HG02678 (cell line): Measurements from ENCODE around the gene TNFAIP8L1.
A peak's percentile ranks its signal among the peaks of the same experiment; 100 is the strongest.

ENCODE experiments used
- ATAC-seq: cut with Tn5 transposase; IDR thresholded peaks from one replicate; pipeline ENCODE4 v1.9.1; 2021; ENCODE audit warnings: mild to moderate bottlenecking, moderate library complexity; ENCODE audit not compliant: unreplicated experiment

Gene TNFAIP8L1

DNA sequence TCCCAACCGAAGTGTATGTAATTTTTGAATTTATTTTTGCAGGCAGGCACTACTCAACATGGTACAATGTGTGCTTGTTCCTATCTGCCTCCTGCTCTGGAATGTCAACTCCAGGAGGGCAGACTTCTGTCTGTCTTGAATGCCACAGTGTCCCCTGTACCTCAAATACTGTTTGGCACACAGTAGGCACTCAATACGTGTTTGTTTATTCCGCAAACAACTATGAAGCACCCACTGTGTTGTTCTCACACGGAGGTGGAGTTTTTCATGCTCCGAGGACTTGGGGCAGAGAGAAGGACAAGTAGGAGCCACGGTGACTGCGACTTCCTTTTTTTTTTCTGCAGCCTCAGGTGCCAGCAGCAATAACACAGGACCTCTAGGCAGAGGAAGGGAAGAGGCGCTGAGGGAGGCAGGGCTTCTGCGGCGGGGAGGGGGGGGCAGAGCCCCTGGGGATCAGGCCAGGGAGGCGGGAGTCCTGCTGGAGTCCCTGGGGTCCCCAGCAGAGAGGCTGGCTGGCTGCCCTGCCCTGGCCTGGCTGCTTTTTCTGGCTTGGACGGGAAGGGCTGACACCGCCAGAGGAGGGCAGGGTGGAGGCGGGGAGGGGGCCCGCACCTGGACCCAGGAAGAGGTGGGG is 29.3 kb upstream of the TNFAIP8L1 start:
- ATAC-seq, result no peak

DNA sequence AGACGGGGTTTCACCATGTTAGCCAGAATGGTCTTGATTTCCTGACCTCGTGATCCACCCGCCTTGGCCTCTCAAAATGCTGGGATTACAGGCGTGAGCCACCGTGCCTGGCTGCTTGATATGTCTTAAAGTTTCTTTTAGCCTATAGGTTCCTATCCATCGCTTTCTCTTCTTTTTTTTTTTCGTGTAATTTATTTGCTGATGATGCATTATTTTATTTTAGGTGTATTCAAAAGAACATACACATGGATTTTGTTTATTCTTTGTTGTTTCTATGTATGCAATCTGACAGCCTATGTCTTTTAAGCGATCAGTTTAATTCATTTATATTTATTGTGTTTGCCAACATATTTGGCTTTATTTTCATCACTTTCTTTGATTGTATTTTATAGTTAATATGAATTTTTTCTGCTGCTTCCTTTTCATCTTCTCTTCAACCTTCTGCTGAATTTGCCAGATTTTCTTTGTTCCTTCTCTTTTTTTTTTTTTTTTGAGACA is 26.0 kb upstream of the TNFAIP8L1 start:
- ATAC-seq, result no peak

DNA sequence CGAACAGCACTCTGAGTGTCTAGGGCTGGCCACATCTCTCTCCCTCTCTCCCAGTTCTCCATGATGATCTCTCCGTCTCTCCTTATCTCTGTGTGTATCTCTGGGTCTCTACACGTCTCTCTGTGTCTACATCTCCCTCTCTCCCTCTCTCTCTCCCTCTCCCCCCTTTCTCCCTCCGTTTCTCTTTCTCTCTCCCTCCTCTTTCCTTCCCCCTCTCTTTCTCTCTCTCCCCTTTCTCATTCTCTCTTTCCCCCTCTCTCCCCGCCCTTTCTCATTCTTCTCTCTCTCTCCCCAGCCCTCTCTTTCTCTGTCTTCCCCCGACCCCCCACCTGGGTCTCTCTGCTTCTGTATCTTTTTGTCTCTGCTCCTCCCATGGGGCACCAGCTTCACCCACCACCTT is 21.3 kb upstream of the TNFAIP8L1 start:
- ATAC-seq, result no peak

DNA sequence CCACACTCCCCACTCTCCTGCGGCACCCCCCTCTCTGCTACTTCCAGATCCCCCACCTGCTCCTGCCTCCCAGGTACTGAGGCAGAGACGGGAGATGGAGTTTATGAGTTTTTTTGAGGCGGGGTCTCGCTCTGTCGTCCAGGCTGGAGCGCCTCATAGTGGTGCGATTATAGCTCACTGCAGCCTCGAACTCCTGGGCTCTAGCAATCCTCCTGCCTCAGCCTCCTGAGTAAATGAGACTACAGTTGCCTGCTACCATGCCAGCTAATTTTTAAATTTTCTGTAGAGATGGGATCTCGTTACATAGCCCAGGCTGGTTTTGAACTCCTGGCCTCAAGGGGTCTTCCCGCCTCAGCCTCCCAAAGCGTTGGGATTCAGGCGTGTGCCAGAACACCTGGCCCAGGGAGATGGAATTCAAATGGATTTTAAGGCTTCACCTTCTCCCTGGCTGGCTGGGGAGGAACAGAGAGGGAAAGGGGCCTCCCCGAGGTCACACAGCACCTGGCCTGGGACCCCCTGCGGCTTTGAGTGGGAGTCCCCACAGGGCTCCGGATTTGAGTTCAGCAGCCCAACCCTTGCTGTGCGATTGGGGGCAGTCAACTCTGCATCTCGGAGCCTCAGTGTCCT is 19.5 kb upstream of the TNFAIP8L1 start:
- no peak for ATAC-seq

DNA sequence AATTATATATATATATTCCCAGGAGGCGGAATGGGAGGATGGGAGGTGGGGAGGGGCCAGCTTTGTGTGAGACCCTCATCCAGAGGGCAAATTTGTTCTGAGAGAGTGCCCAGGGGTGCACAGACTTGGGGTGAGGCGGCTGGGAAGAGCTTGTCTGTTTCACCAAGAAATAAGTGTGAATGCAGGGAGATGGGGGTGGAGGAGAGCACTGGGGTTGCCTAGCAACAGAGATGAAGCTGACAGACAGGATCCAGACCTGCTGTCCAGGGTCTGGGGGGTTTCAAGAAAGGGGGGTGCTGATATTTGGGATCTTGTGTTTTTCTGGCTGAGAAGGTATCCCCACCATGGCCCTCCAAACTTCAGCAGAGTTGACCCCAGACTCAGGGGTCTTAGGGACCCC is 18.6 kb upstream of the TNFAIP8L1 start:
- no peak for ATAC-seq

DNA sequence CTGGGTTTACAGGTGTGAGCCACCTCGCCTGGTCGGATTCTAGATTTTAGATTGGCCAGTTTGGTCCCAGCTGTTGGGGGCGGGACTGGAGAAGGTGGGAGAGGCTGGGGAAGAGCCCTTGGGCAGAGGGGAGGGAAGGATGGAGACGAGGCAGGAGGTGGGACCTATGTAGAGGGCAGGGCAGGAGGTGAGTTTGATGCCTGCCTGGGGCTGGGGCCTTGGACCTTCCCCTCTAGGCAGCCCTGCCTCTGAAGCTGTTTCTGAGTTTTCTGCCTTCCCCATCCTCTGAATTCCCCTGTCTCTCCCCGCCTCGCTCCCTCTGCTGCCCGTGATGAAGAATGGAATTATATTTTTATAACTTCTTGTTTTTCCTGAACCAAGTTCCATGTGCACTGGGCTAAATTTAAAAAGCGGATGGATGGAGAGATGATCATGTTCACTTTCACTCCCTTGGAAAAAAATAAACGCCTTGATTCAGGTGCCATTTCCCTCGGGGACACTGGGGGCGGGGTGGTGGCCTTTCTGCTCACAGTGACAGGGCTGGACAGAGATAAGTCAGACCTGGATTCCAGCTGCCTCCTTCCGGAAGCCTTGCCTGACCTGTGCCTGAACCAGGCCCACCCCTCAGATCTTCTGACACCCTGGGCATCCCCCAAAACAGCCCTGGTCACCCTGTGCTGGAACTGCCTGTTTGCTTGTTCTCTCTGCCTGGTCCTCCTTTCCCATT is 16.5 kb upstream of the TNFAIP8L1 start:
- no peak for ATAC-seq

DNA sequence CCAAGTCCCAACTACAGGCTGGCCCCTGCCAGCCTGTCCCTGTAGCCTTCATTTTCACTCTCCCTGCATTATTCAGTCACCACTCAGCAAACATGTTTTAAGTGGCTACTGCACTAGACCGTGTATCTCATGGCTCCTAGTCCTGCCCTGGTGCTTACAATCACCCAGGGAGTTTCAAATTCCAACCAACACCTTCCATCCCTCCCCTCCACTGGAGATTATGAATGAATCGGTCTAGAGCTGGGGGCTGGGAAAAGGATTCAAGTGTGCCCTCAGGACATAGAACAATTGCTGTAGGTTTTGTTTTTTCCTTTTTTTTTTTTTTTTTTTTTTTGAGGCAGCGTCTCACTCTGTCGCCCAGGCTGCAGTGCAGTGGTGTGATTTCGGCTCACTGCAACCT is 15.0 kb upstream of the TNFAIP8L1 start:
- ATAC-seq, result no peak

DNA sequence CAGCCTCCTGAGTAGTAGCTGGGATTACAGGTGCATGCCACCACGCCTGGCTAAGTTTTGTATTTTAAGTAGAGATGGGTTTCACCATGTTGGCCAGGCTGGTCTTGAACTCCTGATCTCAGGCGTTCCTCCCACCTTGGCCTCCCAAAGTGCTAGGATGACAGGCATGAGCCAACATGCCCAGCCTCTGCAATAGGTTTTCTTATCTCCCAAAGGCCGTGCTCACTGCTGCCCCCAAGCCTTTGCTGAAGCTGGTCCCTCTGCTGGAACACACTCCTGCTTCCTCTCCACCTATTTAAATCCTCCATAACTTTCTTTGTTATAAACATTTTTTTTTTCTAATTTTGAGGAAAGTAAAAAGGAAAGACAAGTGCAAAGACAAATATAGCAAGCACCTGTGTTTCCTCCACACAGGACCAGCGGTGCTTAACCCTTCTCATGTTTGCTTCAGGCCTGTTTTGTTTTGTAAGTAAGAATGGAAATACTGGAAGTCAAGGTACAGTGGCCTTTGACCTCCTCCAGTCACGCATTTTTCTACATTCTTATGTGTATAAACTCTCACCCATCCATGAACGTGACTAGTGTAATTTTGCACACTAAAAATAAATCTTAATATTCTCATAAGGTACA is 14.5 kb upstream of the TNFAIP8L1 start:
- ATAC-seq, result no peak

DNA sequence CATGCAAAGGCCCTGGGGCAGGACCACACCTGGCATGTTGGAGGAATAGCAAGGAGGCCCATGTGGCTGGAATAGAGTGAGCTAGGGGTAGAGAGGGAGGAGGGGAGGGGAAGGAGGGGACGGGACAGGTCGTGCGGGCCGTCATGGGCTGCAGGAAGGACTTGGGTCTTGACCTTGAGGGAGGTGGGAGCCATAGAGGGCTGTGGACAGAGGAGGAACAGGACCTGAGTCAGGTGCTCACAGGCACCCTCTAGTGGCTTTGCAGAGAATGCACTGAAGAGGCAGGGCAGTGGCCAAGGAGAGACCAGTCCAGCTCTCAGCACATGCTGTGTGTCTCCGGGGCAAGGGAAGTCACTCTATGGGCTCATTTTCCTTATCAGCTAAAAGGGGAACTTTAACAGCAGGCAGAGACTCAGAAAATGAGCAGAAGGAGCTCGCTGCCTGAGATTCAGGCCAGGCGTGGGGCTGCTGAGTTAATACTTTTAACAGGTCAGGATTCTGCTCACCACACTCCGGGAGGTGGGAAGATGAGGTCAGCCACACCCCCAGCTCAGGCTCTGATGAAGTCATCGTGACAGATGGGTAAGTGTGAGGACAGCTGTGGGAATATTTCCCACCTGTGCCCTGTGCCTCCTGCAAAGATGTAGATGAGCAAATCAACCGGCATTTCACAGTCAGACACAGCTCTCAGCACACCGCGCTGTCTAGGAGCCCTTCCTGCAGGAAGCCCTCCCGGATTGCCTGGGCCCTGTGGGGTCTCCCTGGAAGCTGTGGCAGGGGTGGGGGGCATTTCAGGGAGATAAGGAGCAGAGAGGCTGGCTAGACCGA is 6.0 kb upstream of the TNFAIP8L1 start:
- no peak for ATAC-seq

DNA sequence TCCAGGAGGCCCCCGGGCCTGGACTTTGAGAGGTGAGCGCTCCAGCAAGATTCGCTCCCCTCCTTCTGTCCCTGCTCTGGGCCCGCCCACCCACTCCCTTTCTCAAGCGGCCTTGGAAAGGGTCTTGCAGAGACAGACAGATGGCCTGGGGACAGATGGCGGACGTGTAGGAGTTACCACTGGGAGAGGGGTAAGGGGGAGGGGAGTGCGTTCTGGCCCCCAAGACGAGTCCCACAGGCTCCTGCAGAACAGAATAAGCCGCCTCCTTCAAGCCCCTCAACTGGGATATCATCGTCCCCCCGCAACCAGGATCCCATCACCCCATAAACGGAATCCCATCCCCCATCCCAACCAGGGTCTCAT is 3.6 kb upstream of the TNFAIP8L1 start:
- ATAC-seq, result no peak

DNA sequence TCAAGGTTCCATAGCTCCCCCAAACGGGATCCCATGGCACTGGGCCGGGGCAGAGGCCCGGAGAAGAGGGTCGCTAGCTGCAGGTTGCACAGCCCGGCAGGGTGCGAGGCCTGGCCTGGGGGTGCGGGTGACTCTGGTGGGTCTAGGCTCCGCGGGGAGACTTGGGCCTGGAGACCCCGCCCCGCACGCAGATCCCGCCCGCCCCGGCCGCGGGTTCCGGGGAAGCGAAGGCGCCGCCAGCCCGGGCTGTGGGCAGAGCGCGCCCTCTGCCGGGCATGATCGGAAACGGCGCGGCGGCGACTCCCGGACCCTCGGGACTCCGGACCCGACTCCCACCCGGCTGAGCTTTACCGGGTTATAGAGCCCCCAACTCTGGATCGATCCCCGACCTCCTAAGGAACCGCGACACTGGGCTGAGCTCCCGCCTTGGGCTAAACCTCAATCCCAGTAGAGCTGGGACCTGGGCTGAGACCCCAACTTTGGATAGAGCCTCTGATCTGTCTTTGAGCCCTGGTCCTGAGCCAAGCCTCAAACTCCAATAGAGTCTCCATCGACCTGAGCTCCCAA is 3.1 kb upstream of the TNFAIP8L1 start:
- ATAC-seq, result no peak

DNA sequence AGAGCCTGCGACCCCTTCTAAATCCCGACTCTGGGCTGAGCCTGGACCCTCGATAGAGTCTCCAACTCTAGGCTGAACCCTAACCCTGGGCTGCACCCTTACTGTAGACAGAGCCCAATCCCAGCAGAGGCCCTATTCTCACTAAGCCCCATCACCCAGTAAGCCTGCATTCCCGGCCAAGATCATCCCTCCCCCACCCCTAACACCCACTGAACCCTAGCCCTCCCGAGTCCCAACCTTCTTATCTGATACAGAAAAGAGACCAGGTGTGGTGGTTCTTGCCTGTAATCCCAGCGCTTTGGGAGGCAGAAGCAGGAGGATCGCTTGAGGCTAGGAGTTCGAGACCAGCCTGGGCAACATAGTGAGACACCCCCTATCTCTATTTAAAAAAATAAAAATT is 2.6 kb upstream of the TNFAIP8L1 start:
- ATAC-seq, result no peak

DNA sequence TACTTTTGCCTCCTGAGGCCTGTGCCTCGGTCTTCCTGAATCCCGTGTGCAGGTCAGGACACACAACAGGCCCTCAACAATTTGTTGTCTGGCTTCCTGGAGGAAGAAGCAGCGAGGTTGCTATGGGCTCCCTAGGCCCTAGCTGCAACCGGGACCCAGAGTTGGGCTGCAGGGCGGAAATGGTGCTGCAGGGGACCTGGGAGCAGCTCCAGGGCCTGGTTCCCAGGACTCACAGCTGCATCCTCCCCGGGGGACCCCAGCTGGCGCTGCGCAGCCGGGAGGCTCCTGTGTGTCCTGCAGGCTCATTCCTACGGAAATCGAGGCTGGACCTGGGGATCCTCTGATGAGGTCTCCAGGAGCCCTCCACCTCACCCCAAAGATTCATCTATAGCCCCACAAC is 999 bp upstream of the TNFAIP8L1 start:
- no peak for ATAC-seq

DNA sequence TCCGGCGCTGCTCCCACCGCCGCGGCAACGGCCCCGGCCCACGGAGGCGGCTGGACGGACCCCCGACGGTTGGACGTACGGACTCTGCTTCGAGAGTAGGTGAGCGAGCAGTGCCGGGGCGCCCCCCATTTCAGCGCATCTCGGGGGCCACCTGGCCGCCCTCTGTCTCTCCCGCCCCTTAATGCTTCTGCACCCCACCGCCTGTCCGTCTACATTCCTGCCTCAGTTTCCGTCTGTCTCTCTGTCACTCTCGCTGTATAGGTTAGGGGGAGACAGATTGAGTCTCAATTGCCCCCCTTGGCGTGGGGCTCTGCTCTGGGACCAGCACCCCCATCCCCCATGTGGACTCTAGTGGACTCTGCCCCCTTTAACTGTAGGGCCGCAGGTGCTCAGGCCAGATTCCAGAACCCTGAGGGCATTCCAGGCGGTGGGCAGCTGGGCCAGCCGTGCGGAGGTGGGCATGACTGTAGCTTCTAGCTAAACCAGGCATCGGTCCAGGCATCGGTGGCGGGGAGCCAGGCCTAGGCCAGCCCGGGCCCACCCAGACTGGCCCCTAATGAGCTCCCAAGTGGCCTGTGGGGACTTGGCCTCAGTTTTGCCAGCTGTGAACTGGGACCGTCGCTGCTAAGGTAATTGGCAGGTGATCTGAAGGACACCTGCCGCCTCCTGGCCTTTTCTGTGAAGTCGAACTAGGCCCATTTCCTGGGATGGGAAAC is 373 bp downstream of the TNFAIP8L1 start:
- peak; percentile 6 for ATAC-seq

DNA sequence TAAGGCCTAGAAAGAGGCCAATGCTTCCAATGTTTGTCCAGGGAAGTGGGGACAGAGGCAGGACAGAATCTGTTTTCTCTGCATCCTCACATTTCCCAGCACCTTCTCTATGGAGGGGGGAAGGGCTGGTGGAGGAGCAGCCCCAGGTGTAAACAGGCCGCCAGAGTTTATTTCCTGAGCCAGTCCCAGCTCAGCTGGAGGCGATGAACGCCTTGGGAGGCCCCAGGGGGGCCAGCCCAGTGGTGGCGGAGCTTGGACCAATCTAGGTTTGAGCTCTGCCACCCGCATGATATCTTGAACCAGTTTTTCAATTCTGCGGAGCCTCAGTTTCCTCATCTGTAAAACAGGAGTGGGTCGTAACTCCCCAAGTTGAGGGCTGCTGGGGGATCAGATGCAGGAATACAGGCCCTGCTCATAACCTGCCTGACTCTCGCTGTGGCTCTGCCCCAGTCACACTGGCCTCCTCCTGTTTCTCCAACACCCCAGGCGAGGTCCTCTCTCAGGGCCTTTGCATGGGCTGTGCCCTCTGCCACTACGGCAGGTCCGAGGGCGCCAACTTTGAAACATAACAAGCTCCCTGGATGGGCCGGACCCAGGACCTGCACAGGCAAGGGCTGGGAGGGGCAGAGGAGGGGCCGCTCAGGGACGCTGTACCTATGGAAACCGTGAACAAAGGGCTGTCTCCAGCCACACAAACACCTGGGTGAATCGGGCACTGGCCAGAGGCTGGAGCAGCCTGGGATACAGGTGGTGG is 1.1 kb downstream of the TNFAIP8L1 start:
- no peak for ATAC-seq

DNA sequence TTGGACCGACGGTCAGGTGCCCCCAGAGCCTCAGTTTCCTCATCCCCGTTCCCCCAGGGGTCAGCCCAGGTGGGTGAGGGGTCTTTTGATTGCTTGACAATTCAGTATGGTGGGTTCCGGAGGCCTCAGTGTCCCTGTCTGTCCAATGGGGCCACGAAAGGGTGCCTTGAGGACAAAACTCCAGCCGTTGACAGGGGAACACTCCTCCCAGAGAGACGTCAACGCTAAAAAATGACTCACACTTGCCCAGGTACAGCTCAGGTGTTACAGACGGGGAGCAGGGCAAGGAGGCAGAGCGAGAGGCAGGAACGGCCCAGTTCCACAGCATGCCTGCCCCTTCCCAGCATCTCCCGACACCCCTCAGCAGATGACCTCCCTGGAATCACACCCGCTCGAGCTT is 1.8 kb downstream of the TNFAIP8L1 start:
- ATAC-seq, result no peak

DNA sequence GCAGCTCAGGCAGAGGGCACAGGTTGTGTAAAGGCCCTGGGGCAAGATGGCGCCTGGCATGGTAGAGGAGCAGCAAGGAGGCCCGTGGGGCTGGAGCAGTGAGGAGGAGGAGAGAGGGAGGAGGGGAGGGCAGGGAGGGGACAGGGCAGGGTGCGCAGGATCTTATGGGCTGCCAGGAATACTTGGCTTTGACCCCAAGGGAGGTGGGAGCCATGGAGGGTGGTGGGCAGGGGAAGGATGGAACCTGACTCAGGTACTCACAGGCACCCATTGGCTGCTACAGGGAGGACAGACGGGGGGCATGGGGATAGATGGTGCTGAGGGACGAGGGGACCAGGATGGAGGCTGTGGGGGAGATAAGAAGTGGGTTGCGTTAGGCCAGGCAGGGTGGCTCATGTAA is 3.3 kb downstream of the TNFAIP8L1 start:
- ATAC-seq, result no peak

DNA sequence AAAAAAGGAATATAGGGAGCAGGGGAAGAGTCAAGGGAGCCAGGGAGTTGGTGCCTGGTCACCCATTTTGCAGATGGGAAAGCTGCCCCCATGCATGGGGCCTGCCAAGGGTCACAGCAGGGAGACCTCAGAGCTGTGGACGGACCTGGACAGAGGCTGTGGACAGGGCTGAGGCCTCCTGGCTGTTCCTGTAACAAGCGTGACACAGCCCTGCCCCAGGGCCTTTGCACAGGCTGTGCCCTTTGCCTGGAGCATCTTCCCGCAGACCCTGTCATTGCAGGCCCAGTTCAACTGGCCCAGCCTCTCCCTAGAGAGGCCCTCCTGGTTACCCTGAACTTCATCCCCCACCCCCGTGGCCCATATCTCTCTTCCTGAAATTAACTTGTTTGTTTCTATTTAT is 6.4 kb downstream of the TNFAIP8L1 start:
- ATAC-seq, result no peak
